Skeletal muscle tissue (tissue), 4 donors: ENCODE measurements around the gene PRKN. TPM values are rescaled to one million over a fixed set of nuclear protein-coding genes. Genes with fewer than 3 reads are reported as not detected.

Experiments
- H3K27ac ChIP-seq: one replicate; pipeline ENCODE4 v1.7.0; 2013; ENCODE audit warnings: mild to moderate bottlenecking, low read depth, low read length, inconsistent platforms
- H3K27me3 ChIP-seq, 3 donors: one replicate each; pipeline ENCODE4 v1.7.0; 2013; ENCODE audit warnings: low read length in 3 of 3; ENCODE audit not compliant: control insufficient read depth in 3 of 3, insufficient read depth in 3 of 3
- H3K36me3 ChIP-seq, 3 donors: one replicate each; pipeline ENCODE4 v1.7.0; 2013; ENCODE audit warnings: low read length in 3 of 3; ENCODE audit not compliant: control insufficient read depth in 3 of 3, insufficient read depth in 3 of 3
- H3K4me1 ChIP-seq, 3 donors: one replicate each; pipeline ENCODE4 v1.7.0; 2013; ENCODE audit warnings: low read length in 3 of 3, mild to moderate bottlenecking in 3 of 3; ENCODE audit not compliant: control insufficient read depth in 3 of 3, insufficient read depth in 3 of 3
- H3K4me3 ChIP-seq, 3 donors: one replicate each; pipeline ENCODE4 v1.7.0; 2013; ENCODE audit warnings: low read length in 3 of 3
- H3K9ac ChIP-seq, 3 donors: one replicate each; pipeline ENCODE4 v1.7.0; 2013; ENCODE audit warnings: low read length in 3 of 3, mild to moderate bottlenecking in 3 of 3, moderate library complexity in 2 of 3, low read depth in 1 of 3
- H3K9me3 ChIP-seq, 3 donors: one replicate each; pipeline ENCODE4 v1.7.0; 2013; ENCODE audit warnings: low read length in 3 of 3; ENCODE audit not compliant: control insufficient read depth in 3 of 3
- total RNA-seq: library from RNA; depleted of rRNA; stranded (reverse); fragments of >200 nt; gene quantifications from one replicate; pipeline ENCODE4 v1.2.3, GENCODE V29; 2014
- donor health status: Osteomylitis.

Gene PRKN
- total RNA-seq, 1 donor from 2014 or later: 16.7 TPM

GRCh38 chr6:162713974-162714780, 13.4 kb downstream of the PRKN start:
- no peak overlapping the region for H3K27ac ChIP-seq
- H3K36me3 ChIP-seq: no peaks in the 10 kb centered on the region
- H3K9ac ChIP-seq: no peak overlapping the region
- H3K4me3 ChIP-seq: no peak overlapping the region
- peaks cover 2 to 14% (median 9%) of the 10 kb centered on the region in 3 donors for H3K4me1 ChIP-seq
- H3K27me3 ChIP-seq: no peaks in the 10 kb centered on the region
- H3K9me3 ChIP-seq: no peaks in the 10 kb centered on the region

DNA sequence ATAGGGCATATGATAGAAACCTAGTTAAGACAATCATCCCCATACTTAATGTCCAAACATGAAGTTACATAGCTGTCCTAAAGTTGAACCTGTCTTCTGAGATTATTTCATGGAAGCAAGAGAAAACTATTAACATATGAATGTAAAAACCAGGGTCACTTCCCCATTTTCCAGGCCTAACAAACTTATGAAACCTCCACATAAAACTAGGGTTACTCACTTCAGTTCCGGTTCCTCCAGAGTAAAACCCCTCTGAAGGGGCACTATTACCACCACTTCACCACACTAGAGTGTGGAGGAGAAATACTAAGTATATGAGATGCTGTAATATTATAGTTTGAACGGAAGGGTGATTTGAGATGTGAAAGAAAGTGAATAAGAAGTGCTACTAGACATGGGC, 14.9 kb downstream of the PRKN start:
- Histone ChIP-seq H3K4me1 (peaks cover 2 to 12% (median 9%) of the 10 kb centered on the region in 3 donors), H3K27ac (no peak overlapping the region), H3K9me3 (no peaks in the 10 kb centered on the region), H3K4me3 (no peak overlapping the region), H3K27me3 (no peaks in the 10 kb centered on the region), H3K36me3 (no peaks in the 10 kb centered on the region), H3K9ac (no peak overlapping the region)

- no peaks in the 10 kb centered on the region for H3K9me3 ChIP-seq
- H3K27me3 ChIP-seq: no peaks in the 10 kb centered on the region
- H3K27ac ChIP-seq: no peak overlapping the region
- no peaks in the 10 kb centered on the region for H3K36me3 ChIP-seq
- no peak overlapping the region for H3K9ac ChIP-seq
- H3K4me3 ChIP-seq: no peak overlapping the region
- H3K4me1 ChIP-seq: peaks cover 6 to 12% (median 12%) of the 10 kb centered on the region in 3 donors
Observed at GRCh38 chr6:162711376-162711775, 16.2 kb downstream of the PRKN start.

GRCh38 chr6:162710936-162711335, 16.6 kb downstream of the PRKN start:
- Histone ChIP-seq H3K4me1 (peaks cover 10 to 14% (median 12%) of the 10 kb centered on the region in 3 donors), H3K9me3 (no peaks in the 10 kb centered on the region), H3K4me3 (no peak overlapping the region), H3K27me3 (no peaks in the 10 kb centered on the region), H3K27ac (no peak overlapping the region), H3K9ac (no peak overlapping the region), H3K36me3 (no peaks in the 10 kb centered on the region)

GRCh38 chr6:162710419-162710818, 17.1 kb downstream of the PRKN start:
- peaks cover 13 to 17% (median 14%) of the 10 kb centered on the region in 3 donors for H3K4me1 ChIP-seq
- no peaks in the 10 kb centered on the region for H3K36me3 ChIP-seq
- H3K27ac ChIP-seq: peak overlapping the region; percentile 36
- no peak overlapping the region for H3K4me3 ChIP-seq
- H3K27me3 ChIP-seq: no peaks in the 10 kb centered on the region
- no peak overlapping the region for H3K9ac ChIP-seq
- no peaks in the 10 kb centered on the region for H3K9me3 ChIP-seq

- H3K4me3 ChIP-seq: no peak overlapping the region
- H3K27ac ChIP-seq: no peak overlapping the region
- H3K4me1 ChIP-seq: peaks cover 13 to 21% (median 14%) of the 10 kb centered on the region in 3 donors
- H3K27me3 ChIP-seq: no peaks in the 10 kb centered on the region
- no peaks in the 10 kb centered on the region for H3K9me3 ChIP-seq
- H3K9ac ChIP-seq: no peak overlapping the region
- H3K36me3 ChIP-seq: no peaks in the 10 kb centered on the region
Observed at GRCh38 chr6:162709431-162709830, 18.1 kb downstream of the PRKN start.

GRCh38 chr6:162708971-162709370, 18.6 kb downstream of the PRKN start:
- no peak overlapping the region for H3K4me3 ChIP-seq
- no peak overlapping the region for H3K9ac ChIP-seq
- no peak overlapping the region for H3K27ac ChIP-seq
- no peaks in the 10 kb centered on the region for H3K9me3 ChIP-seq
- H3K4me1 ChIP-seq: peaks cover 13 to 21% (median 14%) of the 10 kb centered on the region in 3 donors
- H3K36me3 ChIP-seq: no peaks in the 10 kb centered on the region
- H3K27me3 ChIP-seq: no peaks in the 10 kb centered on the region

GRCh38 chr6:162706232-162706631, 21.3 kb downstream of the PRKN start:
- Histone ChIP-seq H3K27me3 (no peaks in the 10 kb centered on the region), H3K4me3 (peak overlapping the region; percentile 1 to 61 (median 18)), H3K9ac (peak overlapping the region; percentile 4 to 39 (median 38)), H3K9me3 (no peaks in the 10 kb centered on the region), H3K36me3 (no peaks in the 10 kb centered on the region), H3K4me1 (peaks cover 13 to 24% (median 14%) of the 10 kb centered on the region in 3 donors), H3K27ac (peak overlapping the region; percentile 54)

- Histone ChIP-seq H3K9me3 (no peaks in the 10 kb centered on the region), H3K27me3 (no peaks in the 10 kb centered on the region), H3K9ac (peak overlapping the region; percentile 4 to 39 (median 38)), H3K27ac (peak overlapping the region; percentile 54), H3K36me3 (no peaks in the 10 kb centered on the region), H3K4me3 (peak overlapping the region; percentile 1 to 61 (median 18)), H3K4me1 (peaks cover 11 to 20% (median 12%) of the 10 kb centered on the region in 3 donors)
Observed at GRCh38 chr6:162705736-162706135, 21.8 kb downstream of the PRKN start.

DNA sequence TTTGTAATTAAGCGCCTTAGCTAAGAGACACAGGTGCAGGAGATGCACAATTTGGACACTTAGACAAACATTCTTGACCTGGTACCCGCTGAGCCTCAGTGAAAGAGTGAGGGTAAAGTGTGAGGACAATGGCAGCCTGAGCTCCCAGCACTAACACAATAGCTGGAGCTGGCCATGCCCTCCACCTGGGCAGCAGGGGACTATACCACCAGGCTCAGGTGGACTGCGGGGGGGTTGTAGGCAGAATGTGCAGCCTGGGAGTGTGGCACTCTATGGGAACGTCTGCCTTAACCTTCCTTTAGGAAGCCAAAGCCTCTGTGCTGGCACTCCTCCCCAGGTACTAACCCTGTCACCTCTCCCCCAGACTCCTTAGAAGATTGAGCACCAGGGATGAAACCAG, 23.6 kb downstream of the PRKN start:
- H3K27ac ChIP-seq: no peak overlapping the region
- H3K9me3 ChIP-seq: no peaks in the 10 kb centered on the region
- no peaks in the 10 kb centered on the region for H3K36me3 ChIP-seq
- H3K27me3 ChIP-seq: no peaks in the 10 kb centered on the region
- no peak overlapping the region for H3K9ac ChIP-seq
- no peak overlapping the region for H3K4me3 ChIP-seq
- H3K4me1 ChIP-seq: peaks cover 5 to 12% (median 10%) of the 10 kb centered on the region in 3 donors
